Measurements from ENCODE around the gene TTYH2.

The TTYH2 gene

GRCh38 chr17:74297941-74298340 is 84.6 kb downstream of the TTYH2 start:
- intact Hi-C loops (cut with DNase I; ENCODE audit: low total_unique reads): no loop called here
- Histone ChIP-seq H3K9me3 (no peaks in the 10 kb centered on the region), H3K36me3 (no peaks in the 10 kb centered on the region), H3K4me3 (no peak overlapping the region), H3K27ac (no peak overlapping the region), H3K4me1 (no peaks in the 10 kb centered on the region), H3K27me3 (peaks cover 0 to 38% of the 10 kb centered on the region in 2 donors)
- TF ChIP-seq, protein P1, sequence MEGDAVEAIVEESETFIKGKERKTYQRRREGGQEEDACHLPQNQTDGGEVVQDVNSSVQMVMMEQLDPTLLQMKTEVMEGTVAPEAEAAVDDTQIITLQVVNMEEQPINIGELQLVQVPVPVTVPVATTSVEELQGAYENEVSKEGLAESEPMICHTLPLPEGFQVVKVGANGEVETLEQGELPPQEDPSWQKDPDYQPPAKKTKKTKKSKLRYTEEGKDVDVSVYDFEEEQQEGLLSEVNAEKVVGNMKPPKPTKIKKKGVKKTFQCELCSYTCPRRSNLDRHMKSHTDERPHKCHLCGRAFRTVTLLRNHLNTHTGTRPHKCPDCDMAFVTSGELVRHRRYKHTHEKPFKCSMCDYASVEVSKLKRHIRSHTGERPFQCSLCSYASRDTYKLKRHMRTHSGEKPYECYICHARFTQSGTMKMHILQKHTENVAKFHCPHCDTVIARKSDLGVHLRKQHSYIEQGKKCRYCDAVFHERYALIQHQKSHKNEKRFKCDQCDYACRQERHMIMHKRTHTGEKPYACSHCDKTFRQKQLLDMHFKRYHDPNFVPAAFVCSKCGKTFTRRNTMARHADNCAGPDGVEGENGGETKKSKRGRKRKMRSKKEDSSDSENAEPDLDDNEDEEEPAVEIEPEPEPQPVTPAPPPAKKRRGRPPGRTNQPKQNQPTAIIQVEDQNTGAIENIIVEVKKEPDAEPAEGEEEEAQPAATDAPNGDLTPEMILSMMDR (IDR thresholded peaks at IDR 0.05): no peak
- DNase-seq: no peak

GRCh38 chr17:74298778-74299177 is 85.4 kb downstream of the TTYH2 start:
- Histone ChIP-seq H3K4me3 (no peak overlapping the region), H3K4me1 (no peaks in the 10 kb centered on the region), H3K9me3 (no peaks in the 10 kb centered on the region), H3K27me3 (peaks cover 0 to 38% of the 10 kb centered on the region in 2 donors), H3K27ac (no peak overlapping the region), H3K36me3 (no peaks in the 10 kb centered on the region)
- TF ChIP-seq, protein P1 (IDR thresholded peaks at IDR 0.05): no peak
- DNase-seq: no peak
- intact Hi-C loops (cut with DNase I; ENCODE audit: low total_unique reads): no loop called here

- no peaks in the 10 kb centered on the region for H3K36me3 ChIP-seq
- no peak overlapping the region for H3K27ac ChIP-seq
- H3K9me3 ChIP-seq: no peaks in the 10 kb centered on the region
- no peak overlapping the region for H3K4me3 ChIP-seq
- DNase-seq: no peak
- H3K4me1 ChIP-seq: no peaks in the 10 kb centered on the region
- peaks cover 0 to 38% of the 10 kb centered on the region in 2 donors for H3K27me3 ChIP-seq
- intact Hi-C loops (cut with DNase I; ENCODE audit: low total_unique reads): no loop called here
- TF ChIP-seq, protein P1 (IDR thresholded peaks at IDR 0.05): no peak
These were observed 86.0 kb downstream of the TTYH2 start for GRCh38 chr17:74299226-74300009.

- Histone ChIP-seq H3K4me3 (no peak overlapping the region), H3K27me3 (peaks cover 0 to 36% of the 10 kb centered on the region in 2 donors), H3K9me3 (no peaks in the 10 kb centered on the region), H3K27ac (no peak overlapping the region), H3K36me3 (no peaks in the 10 kb centered on the region), H3K4me1 (no peaks in the 10 kb centered on the region)
- no peak for DNase-seq
- TF ChIP-seq, protein P1 (IDR thresholded peaks at IDR 0.05): no peak
- intact Hi-C loops (cut with DNase I; ENCODE audit: low total_unique reads): no loop called here
These were observed 89.9 kb downstream of the TTYH2 start for GRCh38 chr17:74303305-74303704.

DNA sequence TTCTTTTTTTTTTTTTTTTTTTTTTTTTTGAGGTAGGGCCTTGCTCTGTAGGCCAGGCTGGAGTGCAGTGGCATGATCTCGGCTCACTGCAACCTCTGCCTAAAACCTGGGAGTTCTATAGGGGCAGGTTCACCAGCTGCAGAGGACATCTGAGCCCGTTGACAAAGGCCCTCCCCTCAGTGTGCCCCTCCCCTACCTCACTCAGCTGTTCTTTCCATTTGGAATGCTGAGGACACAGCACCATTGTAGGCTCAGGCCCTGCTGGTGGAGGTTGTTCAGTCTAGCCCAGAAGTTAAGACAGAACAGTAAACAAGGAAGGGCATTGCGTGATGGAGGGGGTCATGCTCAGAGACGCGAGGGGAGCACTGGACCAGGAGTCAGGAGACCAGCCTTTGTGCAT is 90.8 kb downstream of the TTYH2 start:
- Histone ChIP-seq H3K9me3 (no peaks in the 10 kb centered on the region), H3K36me3 (no peaks in the 10 kb centered on the region), H3K27ac (no peak overlapping the region), H3K27me3 (peaks cover 0 to 31% of the 10 kb centered on the region in 2 donors), H3K4me1 (no peaks in the 10 kb centered on the region), H3K4me3 (no peak overlapping the region)
- intact Hi-C loops (cut with DNase I; ENCODE audit: low total_unique reads): no loop called here
- DNase-seq: no peak
- TF ChIP-seq, protein P1 (IDR thresholded peaks at IDR 0.05): no peak
